ENCODE measurements around the gene CDC37.
A peak's percentile ranks its signal among the peaks of the same experiment; 100 is the strongest.
"Not testable (repeated sequence)": the region's sequence is repeated elsewhere in the genome, so short reads cannot be mapped to it uniquely, and the experiment has no call there.

CDC37 gene

GRCh38 chr19:10393137-10393536 lies 10.2 kb downstream of the CDC37 start:
- no peak for DNase-seq

- DNase-seq = no peak
Observed at GRCh38 chr19:10392120-10392519, 11.2 kb downstream of the CDC37 start.

- DNase-seq = peak in 9 of 14 donors; percentile 2 to 35 (median 15)
Observed at GRCh38 chr19:10390652-10391286, 12.6 kb downstream of the CDC37 start.

- no peak for DNase-seq
Observed at GRCh38 chr19:10389863-10390262, 13.5 kb downstream of the CDC37 start.

GRCh38 chr19:10388957-10389356 lies 14.4 kb downstream of the CDC37 start:
- peak; percentile 1 to 82 (median 58) for DNase-seq

- DNase-seq = no peak
Observed at GRCh38 chr19:10384580-10384979, 18.8 kb downstream of the CDC37 start.

- not testable (repeated sequence) for DNase-seq
Observed at GRCh38 chr19:10383223-10383499, 20.2 kb downstream of the CDC37 start.

- DNase-seq = peak; percentile 81 to 99 (median 97)
Observed at GRCh38 chr19:10380313-10381102, 22.8 kb downstream of the CDC37 start, which contains the start of gene TYK2. TYK2 (minus strand) TSS chr19:10380572; CDS start chr19:10378406, 2,166 bp downstream.

GRCh38 chr19:10379880-10380312 lies 23.4 kb downstream of the CDC37 start:
- no peak for DNase-seq

- no peak for DNase-seq
Observed at GRCh38 chr19:10378124-10378523, 25.2 kb downstream of the CDC37 start.

GRCh38 chr19:10377140-10377640 lies 26.2 kb downstream of the CDC37 start:
- DNase-seq = not testable (repeated sequence)

- DNase-seq = no peak
Observed at GRCh38 chr19:10374931-10375330, 28.4 kb downstream of the CDC37 start.

GRCh38 chr19:10372690-10373089 lies 30.7 kb downstream of the CDC37 start:
- DNase-seq = peak in 2 of 14 donors; percentile 0 to 3

- DNase-seq = no peak
Observed at GRCh38 chr19:10368101-10368803, 35.1 kb downstream of the CDC37 start.

- DNase-seq = not testable (repeated sequence)
Observed at GRCh38 chr19:10366950-10367512, 36.3 kb downstream of the CDC37 start.

GRCh38 chr19:10365518-10365917 lies 37.8 kb downstream of the CDC37 start:
- DNase-seq = no peak

GRCh38 chr19:10364644-10365043 lies 38.7 kb downstream of the CDC37 start:
- peak in 10 of 14 donors; percentile 6 to 78 (median 36) for DNase-seq

- DNase-seq = no peak
Observed at GRCh38 chr19:10363789-10364281, 39.5 kb downstream of the CDC37 start.

- no peak for DNase-seq
Observed at GRCh38 chr19:10362259-10362658, 41.1 kb downstream of the CDC37 start.

- no peak for DNase-seq
Observed at GRCh38 chr19:10361569-10362011, 41.8 kb downstream of the CDC37 start.

GRCh38 chr19:10356431-10356830 lies 46.9 kb downstream of the CDC37 start:
- DNase-seq = no peak

GRCh38 chr19:10353793-10354391 lies 49.5 kb downstream of the CDC37 start:
- DNase-seq = no peak
